ENCODE results near the gene PRDX1. TPM values are rescaled to one million over a fixed set of nuclear protein-coding genes. Genes with fewer than 3 reads are reported as not detected.

The PRDX1 gene
- total and polyA plus RNA-seq, 2 of the 13 experiments (the other 11 are each of a cell fraction or from before 2014, with no cell fraction given), result 761 to 1,898 TPM

DNA sequence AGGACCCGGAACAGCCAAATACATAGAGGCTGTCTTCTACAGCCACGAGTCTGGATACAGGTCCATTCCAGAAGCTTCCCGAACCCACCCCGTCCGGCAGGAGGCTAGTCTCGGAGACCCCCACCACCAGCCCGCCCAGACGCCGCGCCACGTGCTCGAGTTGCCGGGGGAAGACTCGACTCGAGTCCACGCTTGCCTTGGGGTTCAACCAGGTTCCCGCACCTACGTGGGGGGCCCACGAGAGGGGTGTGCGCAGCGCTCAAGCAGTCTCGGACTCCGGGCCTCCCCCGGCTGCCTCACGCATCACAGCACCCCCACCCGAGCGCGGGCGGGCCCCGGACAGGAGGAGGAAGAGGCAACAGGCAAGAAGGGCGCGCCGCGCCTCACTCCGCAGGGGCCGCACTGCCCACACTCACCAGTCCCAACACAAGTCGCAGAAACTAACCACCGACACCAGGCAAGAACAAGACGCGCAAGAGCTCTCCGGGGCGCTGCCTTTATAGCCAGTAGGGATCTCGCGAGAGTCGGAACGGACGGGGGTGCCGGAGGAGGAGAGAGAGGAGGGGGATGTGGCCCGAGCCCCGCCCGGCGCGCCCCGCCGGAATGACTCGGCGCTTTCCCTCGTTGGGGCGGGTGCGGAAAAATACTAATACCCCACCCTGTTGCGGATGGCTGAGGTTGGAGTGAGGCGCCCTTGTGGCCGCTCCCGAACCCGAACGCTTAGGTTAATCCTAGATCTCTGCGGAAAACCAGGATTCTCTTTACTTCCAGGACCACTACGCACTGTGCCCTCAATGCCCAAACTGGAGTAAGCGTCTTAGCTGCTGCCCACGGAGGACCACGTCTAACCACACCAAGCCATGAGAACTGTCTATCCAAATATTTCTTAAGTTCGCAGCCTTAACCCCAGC, at the start of gene PRDX1 (continued):
- peak; percentile 97 for TF ChIP-seq ZNF142 (CRISPR knock-in tag; IDR thresholded peaks at IDR 0.05)
- TF ChIP-seq FLYWCH1 (CRISPR knock-in tag; IDR thresholded peaks at IDR 0.05), result no peak
- peak; percentile 88 for TF ChIP-seq MED8 (CRISPR knock-in tag; IDR thresholded peaks at IDR 0.05; ENCODE audit: insufficient replicate concordance)
- TF ChIP-seq MTA3 (CRISPR knock-in tag; IDR thresholded peaks at IDR 0.05), result 0 out of 2 replicates have a peak, but pooled peaks have one; percentile 33
- TF ChIP-seq MAX (IDR thresholded peaks at IDR 0.05), result peak; percentile 85
- TF ChIP-seq, protein P1, sequence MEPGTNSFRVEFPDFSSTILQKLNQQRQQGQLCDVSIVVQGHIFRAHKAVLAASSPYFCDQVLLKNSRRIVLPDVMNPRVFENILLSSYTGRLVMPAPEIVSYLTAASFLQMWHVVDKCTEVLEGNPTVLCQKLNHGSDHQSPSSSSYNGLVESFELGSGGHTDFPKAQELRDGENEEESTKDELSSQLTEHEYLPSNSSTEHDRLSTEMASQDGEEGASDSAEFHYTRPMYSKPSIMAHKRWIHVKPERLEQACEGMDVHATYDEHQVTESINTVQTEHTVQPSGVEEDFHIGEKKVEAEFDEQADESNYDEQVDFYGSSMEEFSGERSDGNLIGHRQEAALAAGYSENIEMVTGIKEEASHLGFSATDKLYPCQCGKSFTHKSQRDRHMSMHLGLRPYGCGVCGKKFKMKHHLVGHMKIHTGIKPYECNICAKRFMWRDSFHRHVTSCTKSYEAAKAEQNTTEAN (CRISPR knock-in tag; conservative IDR thresholded peaks at IDR 0.05), result peak; percentile 77; the same call in 1 of the 2 replicates
- peak; percentile 93 for TF ChIP-seq ZNF557 (CRISPR knock-in tag; IDR thresholded peaks at IDR 0.05)
- TF ChIP-seq RFXANK (CRISPR knock-in tag; IDR thresholded peaks at IDR 0.05), result no peak
- peak; percentile 89; the same call in 1 of the 2 replicates for TF ChIP-seq DZIP1 (CRISPR knock-in tag; IDR thresholded peaks at IDR 0.05)
- peak; percentile 93 for TF ChIP-seq ZNF891 (CRISPR knock-in tag; IDR thresholded peaks at IDR 0.05)
- TF ChIP-seq THAP9 (CRISPR knock-in tag; IDR thresholded peaks at IDR 0.05; ENCODE audit: borderline replicate concordance), result peak; percentile 87; the same call in 1 of the 2 replicates
- peak; percentile 86 for TF ChIP-seq KLF15 (CRISPR knock-in tag; IDR thresholded peaks at IDR 0.05; ENCODE audit: borderline replicate concordance)
- peak; percentile 91; the same call in 1 of the 2 replicates for TF ChIP-seq ZNF782 (CRISPR knock-in tag; IDR thresholded peaks at IDR 0.05; ENCODE audit: borderline replicate concordance)
- peak; percentile 32 for TF ChIP-seq SKI (IDR thresholded peaks at IDR 0.05; ENCODE audit: partially characterized antibody)
- peak; percentile 47 for TF ChIP-seq NFYC (CRISPR knock-in tag; IDR thresholded peaks at IDR 0.05)

All from HepG2 (cell line).